Liver (tissue), 9 donors: ENCODE results near the gene ATP10D. TPM values are rescaled to one million over a fixed set of nuclear protein-coding genes. Genes with fewer than 3 reads are reported as not detected.
"Not testable (repeated sequence)": the region's sequence is repeated elsewhere in the genome, so short reads cannot be mapped to it uniquely, and the experiment has no call there.

ENCODE experiments used
- DNase-seq: peaks from one replicate; pipeline ENCODE4 v3.0.0-alpha.2; 2017; ENCODE audit warnings: low spot score
- H3K27ac ChIP-seq, 2 donors: one replicate each; pipeline ENCODE4 v1.7.0; 2013; ENCODE audit warnings: inconsistent platforms in 2 of 2, low read length in 2 of 2, control low read depth in 1 of 2, low read depth in 1 of 2, mild to moderate bottlenecking in 1 of 2
- H3K27me3 ChIP-seq, 4 donors: one replicate each; pipeline versions ENCODE4 v1.6.1 to v1.7.0; 2013; ENCODE audit warnings: low read length in 3 of 4, inconsistent platforms in 1 of 4, mild to moderate bottlenecking in 1 of 4, moderate library complexity in 1 of 4; ENCODE audit not compliant: control insufficient read depth in 4 of 4, insufficient read depth in 4 of 4
- H3K36me3 ChIP-seq, 4 donors: one replicate each; pipeline versions ENCODE4 v1.6.1 to v1.7.0; 2013; ENCODE audit warnings: low read length in 3 of 4, mild to moderate bottlenecking in 3 of 4, low read depth in 1 of 4, moderate library complexity in 1 of 4; ENCODE audit not compliant: control insufficient read depth in 4 of 4, insufficient read depth in 3 of 4
- H3K4me1 ChIP-seq, 4 donors: one replicate each; pipeline versions ENCODE4 v1.6.1 to v1.7.0; 2013; ENCODE audit warnings: low read length in 3 of 4, mild to moderate bottlenecking in 3 of 4, moderate library complexity in 1 of 4; ENCODE audit not compliant: control insufficient read depth in 4 of 4, insufficient read depth in 4 of 4
- H3K4me3 ChIP-seq, 3 donors: one replicate each; pipeline versions ENCODE4 v1.6.1 to v1.7.0; 2013; ENCODE audit warnings: low read length in 3 of 3, control low read depth in 1 of 3, low read depth in 1 of 3, mild to moderate bottlenecking in 1 of 3
- H3K9ac ChIP-seq, 2 donors: one replicate each; pipeline ENCODE4 v1.7.0; 2013; ENCODE audit warnings: low read length in 2 of 2, mild to moderate bottlenecking in 2 of 2, moderate library complexity in 2 of 2, control low read depth in 1 of 2, low read depth in 1 of 2
- H3K9me3 ChIP-seq, 4 donors: one replicate each; pipeline versions ENCODE4 v1.6.1 to v1.7.0; 2013; ENCODE audit warnings: low read length in 3 of 4; ENCODE audit not compliant: control insufficient read depth in 4 of 4
- ATF3 ChIP-seq: IDR thresholded peaks from 2 replicates; pipeline ENCODE4 v1.6.1; 2016; ENCODE audit warnings: antibody characterized with exemption
- FOXA2 ChIP-seq: IDR thresholded peaks from 2 replicates; pipeline ENCODE4 v1.6.1; 2016; ENCODE audit warnings: antibody characterized with exemption
- GABPA ChIP-seq, 2 donors: IDR thresholded peaks in 1 of 2; conservative IDR thresholded peaks in 1 of 2; 2 replicates each; pipeline ENCODE4 v1.6.1; 2016; ENCODE audit warnings: antibody characterized with exemption in 2 of 2, mild to moderate bottlenecking in 1 of 2, moderate library complexity in 1 of 2
- HNF4A ChIP-seq, 2 donors: conservative IDR thresholded peaks; 2 replicates each; pipeline ENCODE4 v1.6.1; 2016; ENCODE audit warnings: antibody characterized with exemption in 2 of 2, mild to moderate bottlenecking in 2 of 2
- HNF4G ChIP-seq: IDR thresholded peaks from 2 replicates; pipeline ENCODE4 v1.6.1; 2016; ENCODE audit warnings: antibody characterized with exemption
- JUND ChIP-seq, 2 donors: IDR thresholded peaks; 2 replicates each; pipeline ENCODE4 v1.6.1; 2016; ENCODE audit warnings: antibody characterized with exemption in 2 of 2
- NR2F2 ChIP-seq: IDR thresholded peaks from 2 replicates; pipeline ENCODE4 v1.6.1; 2016; ENCODE audit warnings: antibody characterized with exemption
- RAD21 ChIP-seq, 2 donors: IDR thresholded peaks; 2 replicates each; pipeline ENCODE4 v1.6.1; 2016; ENCODE audit warnings: antibody characterized with exemption in 2 of 2, mild to moderate bottlenecking in 2 of 2
- REST ChIP-seq: IDR thresholded peaks from 2 replicates; pipeline ENCODE4 v1.6.1; 2016; ENCODE audit warnings: antibody characterized with exemption, mild to moderate bottlenecking
- RXRA ChIP-seq, 2 donors: IDR thresholded peaks; 2 replicates each; pipeline ENCODE4 v1.6.1; 2017 to 2018; ENCODE audit warnings: antibody characterized with exemption in 2 of 2, mild to moderate bottlenecking in 1 of 2
- SP1 ChIP-seq: IDR thresholded peaks from 2 replicates; pipeline ENCODE4 v1.6.1; 2018; ENCODE audit warnings: antibody characterized with exemption, mild to moderate bottlenecking
- TAF1 ChIP-seq: conservative IDR thresholded peaks from 2 replicates; pipeline ENCODE4 v1.6.1; 2016; ENCODE audit warnings: antibody characterized with exemption, mild to moderate bottlenecking
- YY1 ChIP-seq: IDR thresholded peaks from 2 replicates; pipeline ENCODE4 v1.6.1; 2016; ENCODE audit warnings: antibody characterized with exemption, mild to moderate bottlenecking
- ZBTB33 ChIP-seq: IDR thresholded peaks from 2 replicates; pipeline ENCODE4 v1.6.1; 2016; ENCODE audit warnings: antibody characterized with exemption
- WGBS: extraction: QIAGEN DNeasy Blood & Tissue Kit; methylation state at CpG from one replicate; pipeline ENCODE4 v1.1.7; 2013; 5-methylcytosine and 5-hydroxymethylcytosine counted together
- polyA plus RNA-seq, 2 donors: library from polyadenylated mRNA; stranded (reverse) in 1 of 2; unstranded in 1 of 2; fragments of 200-250 nt in 1 of 2; fragments of >200 nt in 1 of 2; fragmentation: Nextera tagmentation in 1 of 2; extraction: Ambion mirVana in 1 of 2; gene quantifications; one replicate each; pipeline versions ENCODE4 v1.2.1 to v1.2.3, GENCODE V29; 2013 to 2015
- total RNA-seq, 2 donors: library from RNA; depleted of rRNA; stranded (reverse); fragments of >200 nt; gene quantifications; one replicate each; pipeline ENCODE4 v1.2.3, GENCODE V29; 2014
- donor health status: healthy.
- donor health status: healthy.
- donor health status: healthy.
- donor health status: healthy.
- donor health status: healthy.

The ATP10D gene
- total and polyA plus RNA-seq, 4 donors, result 4.3 to 13.6 (median 7.4) TPM

GRCh38 chr4:47525154-47525819, 40.2 kb downstream of the ATP10D start:
- Histone ChIP-seq H3K27me3 (no peaks in the 10 kb centered on the region), H3K9me3 (peaks cover 0 to 4% (median 0%) of the 10 kb centered on the region in 4 donors), H3K9ac (no peak overlapping the region), H3K4me1 (no peaks in the 10 kb centered on the region), H3K27ac (no peak overlapping the region), H3K36me3 (peaks cover 1 to 6% (median 2%) of the 10 kb centered on the region in 4 donors), H3K4me3 (no peak overlapping the region)
- no peak for TF ChIP-seq NR2F2
- DNase-seq, result no peak
- WGBS, result 87% methylated on average over 5 of the region's 5 CpGs

GRCh38 chr4:47526281-47526680, 41.2 kb downstream of the ATP10D start:
- peaks cover 0 to 4% (median 0%) of the 10 kb centered on the region in 4 donors for H3K9me3 ChIP-seq
- no peaks in the 10 kb centered on the region for H3K4me1 ChIP-seq
- no peaks in the 10 kb centered on the region for H3K27me3 ChIP-seq
- DNase-seq, result no peak
- no peak overlapping the region for H3K4me3 ChIP-seq
- H3K27ac ChIP-seq, result no peak overlapping the region
- H3K36me3 ChIP-seq, result peaks cover 1 to 6% (median 2%) of the 10 kb centered on the region in 4 donors
- TF ChIP-seq FOXA2 (no peak), ATF3 (no peak), NR2F2 (no peak), SP1 (no peak), RAD21 (IDR thresholded peaks at IDR 0.05) (no peak), REST (no peak), HNF4A (conservative IDR thresholded peaks at IDR 0.05) (no peak), GABPA (IDR thresholded peaks at IDR 0.05 in 1 of 2, conservative IDR thresholded peaks at IDR 0.05 in 1 of 2) (no peak)
- H3K9ac ChIP-seq, result no peak overlapping the region

- WGBS, result 91% methylated on average over 3 of the region's 3 CpGs
- DNase-seq, result not testable (repeated sequence)
Observed at GRCh38 chr4:47528646-47529045, 43.6 kb downstream of the ATP10D start.

GRCh38 chr4:47530801-47531200, 45.7 kb downstream of the ATP10D start:
- Histone ChIP-seq H3K27me3 (no peaks in the 10 kb centered on the region), H3K4me1 (no peaks in the 10 kb centered on the region), H3K27ac (no peak overlapping the region), H3K36me3 (peaks cover 0 to 3% (median 2%) of the 10 kb centered on the region in 4 donors), H3K4me3 (no peak overlapping the region), H3K9ac (no peak overlapping the region), H3K9me3 (peaks cover 0 to 4% (median 0%) of the 10 kb centered on the region in 4 donors)
- no peak for TF ChIP-seq SP1
- no peak for TF ChIP-seq RXRA (IDR thresholded peaks at IDR 0.05)
- TF ChIP-seq FOXA2, result no peak
- TF ChIP-seq TAF1, result no peak
- no peak for TF ChIP-seq HNF4G
- no peak for TF ChIP-seq RAD21 (IDR thresholded peaks at IDR 0.05)
- TF ChIP-seq ATF3, result no peak
- no peak for TF ChIP-seq YY1
- no peak for TF ChIP-seq JUND (IDR thresholded peaks at IDR 0.05)
- TF ChIP-seq ZBTB33, result no peak
- TF ChIP-seq NR2F2, result no peak
- WGBS, result 97% methylated on average over 1 of the region's 1 CpG
- no peak for DNase-seq

More at GRCh38 chr4:47528646-47529045, 43.6 kb downstream of the ATP10D start:
- not testable (repeated sequence) for H3K36me3 ChIP-seq, H3K9ac ChIP-seq, H3K4me3 ChIP-seq, H3K27me3 ChIP-seq, H3K4me1 ChIP-seq, H3K9me3 ChIP-seq, H3K27ac ChIP-seq
